ENCODE measurements around the gene GALNTL6.

DNA sequence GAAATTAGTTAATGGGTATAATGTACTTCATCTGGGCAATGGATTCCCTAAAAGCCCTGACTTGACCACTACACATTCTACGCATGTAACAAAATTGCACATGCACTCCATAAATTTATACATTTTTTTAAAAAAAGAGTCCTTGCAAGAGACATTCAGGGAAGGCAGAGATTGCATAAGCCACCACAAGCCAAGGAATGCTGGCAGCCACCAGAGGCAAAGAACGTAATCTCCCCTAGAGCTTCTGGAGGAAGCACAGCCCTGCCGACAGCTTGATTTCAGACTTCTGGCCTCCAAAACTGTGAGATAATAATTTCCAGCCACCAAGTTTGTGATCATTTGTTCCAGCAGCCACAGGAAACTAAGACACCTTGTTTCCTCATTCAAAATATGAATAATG is 1169.8 kb downstream of the GALNTL6 start:
- no peak for TF ChIP-seq MYC (IDR thresholded peaks at IDR 0.05; ENCODE audit: low read depth, low read length)
- no peak for TF ChIP-seq POLR2A (IDR thresholded peaks at IDR 0.05; ENCODE audit: low read depth, low read length)
- TF ChIP-seq, protein P1, sequence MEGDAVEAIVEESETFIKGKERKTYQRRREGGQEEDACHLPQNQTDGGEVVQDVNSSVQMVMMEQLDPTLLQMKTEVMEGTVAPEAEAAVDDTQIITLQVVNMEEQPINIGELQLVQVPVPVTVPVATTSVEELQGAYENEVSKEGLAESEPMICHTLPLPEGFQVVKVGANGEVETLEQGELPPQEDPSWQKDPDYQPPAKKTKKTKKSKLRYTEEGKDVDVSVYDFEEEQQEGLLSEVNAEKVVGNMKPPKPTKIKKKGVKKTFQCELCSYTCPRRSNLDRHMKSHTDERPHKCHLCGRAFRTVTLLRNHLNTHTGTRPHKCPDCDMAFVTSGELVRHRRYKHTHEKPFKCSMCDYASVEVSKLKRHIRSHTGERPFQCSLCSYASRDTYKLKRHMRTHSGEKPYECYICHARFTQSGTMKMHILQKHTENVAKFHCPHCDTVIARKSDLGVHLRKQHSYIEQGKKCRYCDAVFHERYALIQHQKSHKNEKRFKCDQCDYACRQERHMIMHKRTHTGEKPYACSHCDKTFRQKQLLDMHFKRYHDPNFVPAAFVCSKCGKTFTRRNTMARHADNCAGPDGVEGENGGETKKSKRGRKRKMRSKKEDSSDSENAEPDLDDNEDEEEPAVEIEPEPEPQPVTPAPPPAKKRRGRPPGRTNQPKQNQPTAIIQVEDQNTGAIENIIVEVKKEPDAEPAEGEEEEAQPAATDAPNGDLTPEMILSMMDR (IDR thresholded peaks at IDR 0.05; ENCODE audit: extremely low read depth in 1 of 2, insufficient read depth in 1 of 2, low read depth in 1 of 2, low read length in 2 of 2): no peak
- TF ChIP-seq, protein P2, sequence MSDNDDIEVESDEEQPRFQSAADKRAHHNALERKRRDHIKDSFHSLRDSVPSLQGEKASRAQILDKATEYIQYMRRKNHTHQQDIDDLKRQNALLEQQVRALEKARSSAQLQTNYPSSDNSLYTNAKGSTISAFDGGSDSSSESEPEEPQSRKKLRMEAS (IDR thresholded peaks at IDR 0.05; ENCODE audit: insufficient read depth, insufficient read length): no peak
- TF ChIP-seq EZH2 (IDR thresholded peaks at IDR 0.05; ENCODE audit: borderline replicate concordance, low read depth, low read length, severe bottlenecking): no peak

Measured in endothelial cell of umbilical vein (primary cell).